SK-N-SH (cell line): Measurements from ENCODE around the gene ITGA6. TPM values are rescaled to one million over a fixed set of nuclear protein-coding genes. Genes with fewer than 3 reads are reported as not detected.

ENCODE experiments used
- CTCF ChIA-PET: fragments of 300-600, 350-600 bp; formaldehyde crosslinking; extraction: SDS; loops from one replicate; lab custom pipeline; 2021; lab: Yijun Ruan, JAX
- POLR2A ChIA-PET: fragments of 350-600 bp; sonication (Branson Sonifier 250); formaldehyde crosslinking; extraction: SDS; loops from one replicate; lab custom pipeline; 2020; ENCODE audit warnings: antibody characterized with exemption, inconsistent platforms; lab: Yijun Ruan, JAX
- DNase-seq: peaks from one replicate; pipeline ENCODE4 v3.0.0; 2012
- H2AFZ ChIP-seq: fragments of 200-600 bp; sonication (generic); 2 replicates; pipeline ENCODE4 v1.8.1; 2016; ENCODE audit warnings: antibody characterized with exemption, mild to moderate bottlenecking, low read depth
- H3F3A ChIP-seq: fragments of 200-600 bp; sonication (generic); replicated peaks from 2 replicates; pipeline ENCODE3; 2016; ENCODE audit warnings: antibody characterized with exemption, mild to moderate bottlenecking; ENCODE audit not compliant: insufficient read depth
- H3K27ac ChIP-seq, 2 experiments: fragments of 200-500 bp in 1 of 2; fragments of 200-600 bp in 1 of 2; sonication (Bioruptor generic) in 1 of 2; sonication (generic), shearing (Covaris generic) in 1 of 2; 2 replicates each; pipeline versions ENCODE4 v1.5.1 to v1.6.1; 2014 to 2016; ENCODE audit warnings: low read depth in 2 of 2, inconsistent platforms in 1 of 2, low read length in 1 of 2, mild to moderate bottlenecking in 1 of 2, mixed read lengths in 1 of 2
- H3K27me3 ChIP-seq: fragments of 200-600 bp; sonication (generic), shearing (Covaris generic); 2 replicates; pipeline ENCODE4 v1.6.1; 2016; ENCODE audit warnings: mixed run types; ENCODE audit not compliant: insufficient read depth
- H3K36me3 ChIP-seq, 2 experiments: fragments of 200-500 bp in 1 of 2; fragments of 200-600 bp in 1 of 2; sonication (Bioruptor generic) in 1 of 2; sonication (generic) in 1 of 2; replicated peaks in 1 of 2; 2 replicates each; pipeline versions ENCODE3 to v1.5.1; 2014 to 2016; ENCODE audit warnings: low read length in 1 of 2, mild to moderate bottlenecking in 1 of 2; ENCODE audit not compliant: insufficient read depth in 2 of 2, control insufficient read depth in 1 of 2
- H3K4me1 ChIP-seq, 2 experiments: fragments of 200-500 bp in 1 of 2; fragments of 200-600 bp in 1 of 2; sonication (Bioruptor generic) in 1 of 2; sonication (generic), shearing (Covaris generic) in 1 of 2; 2 replicates each; pipeline versions ENCODE4 v1.5.1 to v1.6.1; 2014 to 2016; ENCODE audit warnings: low read depth in 1 of 2, low read length in 1 of 2, mixed run types in 1 of 2; ENCODE audit not compliant: insufficient read depth in 2 of 2, control insufficient read depth in 1 of 2
- H3K4me2 ChIP-seq: fragments of 200-600 bp; sonication (generic), shearing (Covaris generic); 2 replicates; pipeline ENCODE4 v1.6.1; 2017; ENCODE audit warnings: mixed run types
- H3K4me3 ChIP-seq, 2 experiments: fragments of 200-500 bp in 1 of 2; fragments of 200-600 bp in 1 of 2; sonication (Bioruptor generic) in 1 of 2; sonication (generic), shearing (Covaris generic) in 1 of 2; 2 replicates each; pipeline versions ENCODE4 v1.5.1 to v1.8.1; 2014 to 2016; ENCODE audit warnings: low read depth in 2 of 2, inconsistent platforms in 1 of 2, low read length in 1 of 2, mild to moderate bottlenecking in 1 of 2, mixed read lengths in 1 of 2, moderate library complexity in 1 of 2
- H3K79me2 ChIP-seq: fragments of 200-600 bp; sonication (generic); 2 replicates; pipeline ENCODE4 v1.8.1; 2017; ENCODE audit warnings: mild to moderate bottlenecking; ENCODE audit not compliant: insufficient read depth
- H3K9ac ChIP-seq: fragments of 200-600 bp; sonication (generic); 2 replicates; pipeline ENCODE4 v1.6.1; 2017; ENCODE audit warnings: mixed run types
- H3K9me2 ChIP-seq: fragments of 200-600 bp; sonication (generic); 2 replicates; pipeline ENCODE4 v1.6.1; 2017; ENCODE audit warnings: mixed run types
- H3K9me3 ChIP-seq: fragments of 200-600 bp; sonication (generic); 2 replicates; pipeline ENCODE4 v1.6.1; 2017; ENCODE audit warnings: mixed run types, mild to moderate bottlenecking, moderate library complexity
- H4K20me1 ChIP-seq: fragments of 200-600 bp; sonication (generic); 2 replicates; pipeline ENCODE4 v1.6.1; 2017; ENCODE audit warnings: mild to moderate bottlenecking, mixed run types; ENCODE audit not compliant: insufficient read depth
- CHD2 ChIP-seq: fragments of 150-350 bp; IDR thresholded peaks from 2 replicates; pipeline ENCODE4 v1.6.1; 2018; ENCODE audit warnings: low read length; ENCODE audit not compliant: partially characterized antibody
- ELF1 ChIP-seq: IDR thresholded peaks from 2 replicates; pipeline ENCODE4 v1.4.0; 2012
- EP300 ChIP-seq, 2 experiments: IDR thresholded peaks; 2 replicates each; pipeline versions ENCODE4 v1.4.0 to v1.6.1; 2012; ENCODE audit warnings: borderline replicate concordance in 1 of 2, low read depth in 1 of 2, low read length in 1 of 2
- EZH2phosphoT487 ChIP-seq: fragments of 200-600 bp; sonication (generic); IDR thresholded peaks from 2 replicates; pipeline ENCODE4 v1.6.1; 2017; ENCODE audit warnings: low read depth, mixed run types, mild to moderate bottlenecking, antibody characterized with exemption, moderate library complexity, borderline replicate concordance
- FOSL2 ChIP-seq: IDR thresholded peaks from 2 replicates; pipeline ENCODE4 v1.4.0; 2012; ENCODE audit warnings: low read depth, mild to moderate bottlenecking, moderate library complexity, borderline replicate concordance
- GABPA ChIP-seq: IDR thresholded peaks from 2 replicates; pipeline ENCODE4 v1.4.0; 2012; ENCODE audit warnings: low read depth, mild to moderate bottlenecking
- JUND ChIP-seq: IDR thresholded peaks from 2 replicates; pipeline ENCODE4 v1.4.0; 2012
- MAX ChIP-seq: IDR thresholded peaks from 2 replicates; pipeline ENCODE4 v1.4.0; 2012; ENCODE audit warnings: low read depth
- MEF2A ChIP-seq: IDR thresholded peaks from 2 replicates; pipeline ENCODE4 v1.4.0; 2012; ENCODE audit warnings: low read depth, borderline replicate concordance
- MXI1 ChIP-seq: IDR thresholded peaks from 2 replicates; pipeline ENCODE4 v1.6.1; 2012; ENCODE audit warnings: mild to moderate bottlenecking, low read depth, low read length, improper control_type of control experiment
- NFIC ChIP-seq: IDR thresholded peaks from 2 replicates; pipeline ENCODE4 v1.4.0; 2012; ENCODE audit warnings: borderline replicate concordance
- PBX3 ChIP-seq: IDR thresholded peaks from 2 replicates; pipeline ENCODE4; 2012
- RAD21 ChIP-seq: IDR thresholded peaks from 2 replicates; pipeline ENCODE4 v1.6.1; 2012; ENCODE audit warnings: mild to moderate bottlenecking, low read length
- RXRA ChIP-seq: IDR thresholded peaks from 2 replicates; pipeline ENCODE4 v1.4.0; 2012; ENCODE audit warnings: low read depth, mild to moderate bottlenecking, borderline replicate concordance
- SMC3 ChIP-seq: IDR thresholded peaks from 2 replicates; pipeline ENCODE4 v1.6.1; 2012; ENCODE audit warnings: low read depth, low read length, improper control_type of control experiment
- TAF1 ChIP-seq: IDR thresholded peaks from 2 replicates; pipeline ENCODE4 v1.6.1; 2012; ENCODE audit warnings: low read depth, mild to moderate bottlenecking, low read length, moderate library complexity, borderline replicate concordance
- TCF12 ChIP-seq: IDR thresholded peaks from 2 replicates; pipeline ENCODE4 v1.4.0; 2012
- TEAD4 ChIP-seq: IDR thresholded peaks from 2 replicates; pipeline ENCODE4 v1.4.0; 2012; ENCODE audit warnings: mild to moderate bottlenecking, borderline replicate concordance; ENCODE audit not compliant: insufficient read depth
- USF2 ChIP-seq: fragments of 150-350 bp; IDR thresholded peaks from 2 replicates; pipeline ENCODE4 v1.6.1; 2017; ENCODE audit warnings: antibody characterized with exemption, low read length, low read depth, borderline replicate concordance
- ZBTB33 ChIP-seq: IDR thresholded peaks from 2 replicates; pipeline ENCODE4 v1.4.0; 2012; ENCODE audit warnings: low read depth, borderline replicate concordance
- WGBS: methylation state at CpG from one replicate; pipeline ENCODE4 v1.1.6; 2017; ENCODE audit warnings: low lambda C conversion rate; 5-methylcytosine and 5-hydroxymethylcytosine counted together
- polyA plus RNA-seq, 3 experiments: library from polyadenylated mRNA; depleted of rRNA; stranded (reverse); fragments of >200 nt; gene quantifications; 2 replicates each; pipeline ENCODE4 v1.2.3, GENCODE V29; 2012
- TF ChIP-seq, protein P1 (sequence below): IDR thresholded peaks from 2 replicates; pipeline ENCODE4 v1.4.0; 2012; ENCODE audit warnings: low read depth, borderline replicate concordance
- TF ChIP-seq, protein P2 (sequence below): fragments of 200-600 bp; sonication (generic); IDR thresholded peaks from 2 replicates; pipeline ENCODE4 v1.6.1; 2017; ENCODE audit warnings: antibody characterized with exemption, mild to moderate bottlenecking, moderate library complexity

The ITGA6 gene
- polyA plus RNA-seq, 1 of the 3 experiments (the other 2 are of a cell fraction): 26.0 TPM

GRCh38 chr2:172409042-172409441 lies 18.3 kb upstream of the ITGA6 start (continued):
- TF ChIP-seq, protein P1, sequence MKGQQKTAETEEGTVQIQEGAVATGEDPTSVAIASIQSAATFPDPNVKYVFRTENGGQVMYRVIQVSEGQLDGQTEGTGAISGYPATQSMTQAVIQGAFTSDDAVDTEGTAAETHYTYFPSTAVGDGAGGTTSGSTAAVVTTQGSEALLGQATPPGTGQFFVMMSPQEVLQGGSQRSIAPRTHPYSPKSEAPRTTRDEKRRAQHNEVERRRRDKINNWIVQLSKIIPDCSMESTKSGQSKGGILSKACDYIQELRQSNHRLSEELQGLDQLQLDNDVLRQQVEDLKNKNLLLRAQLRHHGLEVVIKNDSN: no peak
- no peak for TF ChIP-seq CHD2
- TF ChIP-seq RAD21: no peak
- TF ChIP-seq, protein P2, sequence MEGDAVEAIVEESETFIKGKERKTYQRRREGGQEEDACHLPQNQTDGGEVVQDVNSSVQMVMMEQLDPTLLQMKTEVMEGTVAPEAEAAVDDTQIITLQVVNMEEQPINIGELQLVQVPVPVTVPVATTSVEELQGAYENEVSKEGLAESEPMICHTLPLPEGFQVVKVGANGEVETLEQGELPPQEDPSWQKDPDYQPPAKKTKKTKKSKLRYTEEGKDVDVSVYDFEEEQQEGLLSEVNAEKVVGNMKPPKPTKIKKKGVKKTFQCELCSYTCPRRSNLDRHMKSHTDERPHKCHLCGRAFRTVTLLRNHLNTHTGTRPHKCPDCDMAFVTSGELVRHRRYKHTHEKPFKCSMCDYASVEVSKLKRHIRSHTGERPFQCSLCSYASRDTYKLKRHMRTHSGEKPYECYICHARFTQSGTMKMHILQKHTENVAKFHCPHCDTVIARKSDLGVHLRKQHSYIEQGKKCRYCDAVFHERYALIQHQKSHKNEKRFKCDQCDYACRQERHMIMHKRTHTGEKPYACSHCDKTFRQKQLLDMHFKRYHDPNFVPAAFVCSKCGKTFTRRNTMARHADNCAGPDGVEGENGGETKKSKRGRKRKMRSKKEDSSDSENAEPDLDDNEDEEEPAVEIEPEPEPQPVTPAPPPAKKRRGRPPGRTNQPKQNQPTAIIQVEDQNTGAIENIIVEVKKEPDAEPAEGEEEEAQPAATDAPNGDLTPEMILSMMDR: no peak
- no peak for TF ChIP-seq TAF1
- no peak for TF ChIP-seq ELF1
- TF ChIP-seq MEF2A: no peak
- no peak for TF ChIP-seq SMC3
- no peak for TF ChIP-seq MAX

DNA sequence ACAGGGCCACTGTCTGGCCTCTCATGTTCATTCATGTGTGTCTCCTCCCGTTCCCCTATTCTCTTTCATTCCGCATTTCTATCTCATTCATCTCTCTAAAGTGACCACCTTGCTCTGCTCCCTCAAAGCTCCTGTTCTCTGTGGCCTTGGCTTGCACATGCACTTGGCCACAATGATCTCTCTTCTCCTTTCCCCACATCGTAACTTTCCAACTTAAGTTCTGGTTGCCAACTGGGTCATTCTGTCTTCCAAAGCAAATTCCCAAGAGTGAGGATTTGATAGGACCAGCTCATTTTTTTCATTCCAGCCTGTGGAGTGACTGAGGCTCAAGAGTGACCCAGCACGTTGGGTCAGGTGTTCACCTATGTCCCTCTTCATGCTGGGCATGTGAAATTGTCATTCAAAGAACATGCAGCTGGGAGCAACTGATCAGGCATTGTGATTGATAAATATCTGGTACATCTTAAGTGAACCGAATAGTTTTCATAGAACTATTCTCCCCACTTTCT lies 14.3 kb upstream of the ITGA6 start:
- CTCF ChIA-PET: interaction anchor here (1.1 to 1.2 kb wide), 3 partner anchors 12 to 49 kb away, joined by 3 to 7 read pairs (median 3); no protein-coding TSS in a partner anchor
- H3K36me3 ChIP-seq: no peaks in the 10 kb centered on the region
- H3K4me3 ChIP-seq: no peak overlapping the region
- WGBS: 55% methylated on average over 5 of the region's 5 CpGs
- H4K20me1 ChIP-seq: no peaks in the 10 kb centered on the region
- no peak overlapping the region for H3K27ac ChIP-seq
- peaks cover 7% of the 10 kb centered on the region for H3F3A ChIP-seq
- POLR2A ChIA-PET: no interaction called here
- no peaks in the 10 kb centered on the region for H3K27me3 ChIP-seq
- peaks cover 3 to 4% of the 10 kb centered on the region in 2 experiments; a peak in 1 of 4 replicates for H3K4me1 ChIP-seq
- H3K9me2 ChIP-seq: no peaks in the 10 kb centered on the region
- H3K4me2 ChIP-seq: no peak overlapping the region
- H3K79me2 ChIP-seq: no peaks in the 10 kb centered on the region
- no peak overlapping the region for H2AFZ ChIP-seq
- no peak for DNase-seq
- H3K9ac ChIP-seq: no peak overlapping the region
- no peaks in the 10 kb centered on the region for H3K9me3 ChIP-seq
- TF ChIP-seq NFIC (no peak), USF2 (no peak), RXRA (no peak), JUND (no peak), GABPA (no peak), ZBTB33 (no peak), FOSL2 (no peak), TEAD4 (no peak), PBX3 (no peak), TCF12 (no peak), MEF2A (no peak), MAX (no peak), MXI1 (no peak), EP300 (IDR thresholded peaks at IDR 0.05; ENCODE audit: borderline replicate concordance in 1 of 2, low read depth in 1 of 2, low read length in 1 of 2) (no peak), ELF1 (no peak), EZH2phosphoT487 (no peak)
